GM23248 (cell line): Measurements from ENCODE around the gene WWOX. TPM values are rescaled to one million over a fixed set of nuclear protein-coding genes. Genes with fewer than 3 reads are reported as not detected.

Experiments used
- DNase-seq: peaks from one replicate; pipeline ENCODE4 v3.0.0-alpha.2; 2015
- H2AFZ ChIP-seq: fragments of 200-600 bp; sonication (generic); 2 replicates; pipeline ENCODE4 v1.6.1; 2016; ENCODE audit warnings: antibody characterized with exemption
- H3F3A ChIP-seq: fragments of 200-600 bp; sonication (generic); 2 replicates; pipeline ENCODE4 v1.6.1; 2016; ENCODE audit warnings: mild to moderate bottlenecking, antibody characterized with exemption, mixed run types; ENCODE audit not compliant: insufficient read depth
- H3K27ac ChIP-seq: fragments of 200-600 bp; sonication (generic); 2 replicates; pipeline ENCODE4 v1.5.1; 2016; ENCODE audit warnings: mild to moderate bottlenecking
- H3K27me3 ChIP-seq: fragments of 200-600 bp; sonication (generic); replicated peaks from 2 replicates; pipeline ENCODE4 v1.6.1; 2016; ENCODE audit warnings: mild to moderate bottlenecking; ENCODE audit not compliant: insufficient read depth
- H3K36me3 ChIP-seq: fragments of 200-600 bp; sonication (generic); 2 replicates; pipeline ENCODE4 v1.6.1; 2016; ENCODE audit warnings: low read depth, mild to moderate bottlenecking
- H3K4me1 ChIP-seq: fragments of 200-600 bp; sonication (generic); 2 replicates; pipeline ENCODE4 v1.6.1; 2016; ENCODE audit warnings: mild to moderate bottlenecking; ENCODE audit not compliant: insufficient read depth
- H3K4me2 ChIP-seq: fragments of 200-600 bp; sonication (generic); one replicate; pipeline ENCODE4 v1.6.1; 2016; ENCODE audit warnings: mild to moderate bottlenecking; ENCODE audit not compliant: unreplicated experiment
- H3K4me3 ChIP-seq: fragments of 200-600 bp; sonication (generic); 2 replicates; pipeline ENCODE4 v1.5.1; 2016; ENCODE audit warnings: mild to moderate bottlenecking
- H3K79me2 ChIP-seq: fragments of 200-600 bp; sonication (generic); 2 replicates; pipeline ENCODE4 v1.6.1; 2016; ENCODE audit warnings: mild to moderate bottlenecking; ENCODE audit not compliant: insufficient read depth
- H3K9ac ChIP-seq: fragments of 200-600 bp; sonication (generic); 2 replicates; pipeline ENCODE4 v1.6.1; 2016; ENCODE audit warnings: mild to moderate bottlenecking
- H3K9me2 ChIP-seq: fragments of 200-600 bp; sonication (generic); 2 replicates; pipeline ENCODE4 v1.6.1; 2016; ENCODE audit warnings: mixed run types, mild to moderate bottlenecking, moderate library complexity; ENCODE audit not compliant: insufficient read depth
- H3K9me3 ChIP-seq: fragments of 200-600 bp; sonication (generic); one replicate; pipeline ENCODE4 v1.6.1; 2017; ENCODE audit warnings: low read depth
- H4K20me1 ChIP-seq: fragments of 200-600 bp; sonication (generic); 2 replicates; pipeline ENCODE4 v1.6.0; 2016; ENCODE audit not compliant: insufficient read depth
- EZH2 ChIP-seq: fragments of 200-600 bp; sonication (generic); IDR thresholded peaks from 2 replicates; pipeline ENCODE4 v1.6.1; 2018; ENCODE audit warnings: antibody characterized with exemption, mild to moderate bottlenecking; ENCODE audit not compliant: insufficient read depth, poor library complexity, severe bottlenecking
- EZH2phosphoT487 ChIP-seq: fragments of 200-600 bp; sonication (generic); IDR thresholded peaks from 2 replicates; pipeline ENCODE4 v1.6.1; 2018; ENCODE audit warnings: antibody characterized with exemption, moderate library complexity, mild to moderate bottlenecking, low read depth; ENCODE audit not compliant: insufficient read depth
- WGBS, 2 experiments: methylation state at CpG; one replicate each; pipeline ENCODE4 v1.1.6; 2015 to 2017; ENCODE audit warnings: low lambda C conversion rate in 2 of 2, low coverage in 1 of 2; ENCODE audit errors: missing lambda C conversion rate in 2 of 2; 5-methylcytosine and 5-hydroxymethylcytosine counted together
- in situ Hi-C: fragments of 300-500 bp; cut with MboI; formaldehyde crosslinking; loops from 2 replicates; pipeline ENCODE4 v1.15.0; 2020
- polyA plus RNA-seq: library from polyadenylated mRNA; unstranded; fragments of >200 nt; fragmentation: Nextera tagmentation; extraction: Ambion mirVana; gene quantifications from 2 replicates; pipeline ENCODE4 v1.2.1, GENCODE V29; 2016
- total RNA-seq: library from RNA; depleted of rRNA; stranded (reverse); fragments of >200 nt; shearing (Covaris generic); gene quantifications from 2 replicates; pipeline ENCODE4 v1.2.3, GENCODE V29; 2014

The WWOX gene
- total and polyA plus RNA-seq, 2 experiments from 2014 or later: 4.5 to 6.6 TPM

- Histone ChIP-seq H3K79me2 (no peaks in the 10 kb centered on the region), H3K9ac (no peak overlapping the region), H4K20me1 (no peaks in the 10 kb centered on the region), H3K4me3 (no peak overlapping the region), H3K9me3 (no peaks in the 10 kb centered on the region), H3K4me2 (no peak overlapping the region), H3K9me2 (no peaks in the 10 kb centered on the region), H3K27me3 (no peaks in the 10 kb centered on the region), H3F3A (no peaks in the 10 kb centered on the region), H3K4me1 (peaks cover 5% of the 10 kb centered on the region; the same call in 1 of the 2 replicates), H3K36me3 (no peaks in the 10 kb centered on the region), H3K27ac (no peak overlapping the region), H2AFZ (no peak overlapping the region)
- no peak for TF ChIP-seq EZH2
- no peak for TF ChIP-seq EZH2phosphoT487
- in situ Hi-C loops: no loop called here
- WGBS, 2 experiments: 4 to 8% methylated on average over 1 of the region's 1 CpG
- peak; percentile 21 for DNase-seq
Measured at GRCh38 chr16:78142788-78143187, 43.3 kb downstream of the WWOX start.

GRCh38 chr16:78146807-78147206 lies 47.4 kb downstream of the WWOX start:
- H2AFZ ChIP-seq: no peak overlapping the region
- H3K27me3 ChIP-seq: no peaks in the 10 kb centered on the region
- TF ChIP-seq EZH2: no peak
- no peak for TF ChIP-seq EZH2phosphoT487
- H3K4me1 ChIP-seq: peaks cover 5% of the 10 kb centered on the region; the same call in 1 of the 2 replicates
- DNase-seq: no peak
- in situ Hi-C loops: no loop called here
- H3K4me3 ChIP-seq: no peak overlapping the region
- no peak overlapping the region for H3K4me2 ChIP-seq
- H3K9me3 ChIP-seq: no peaks in the 10 kb centered on the region
- H3K27ac ChIP-seq: no peak overlapping the region
- no peaks in the 10 kb centered on the region for H3K79me2 ChIP-seq
- WGBS, 2 experiments: 91 to 95% methylated on average over 5 of the region's 5 CpGs
- no peaks in the 10 kb centered on the region for H3F3A ChIP-seq
- H3K36me3 ChIP-seq: no peaks in the 10 kb centered on the region
- no peaks in the 10 kb centered on the region for H3K9me2 ChIP-seq
- no peaks in the 10 kb centered on the region for H4K20me1 ChIP-seq
- H3K9ac ChIP-seq: no peak overlapping the region

- H2AFZ ChIP-seq: no peak overlapping the region
- TF ChIP-seq EZH2phosphoT487: no peak
- no peaks in the 10 kb centered on the region for H3F3A ChIP-seq
- H3K27ac ChIP-seq: no peak overlapping the region
- H3K36me3 ChIP-seq: no peaks in the 10 kb centered on the region
- no peak overlapping the region for H3K9ac ChIP-seq
- no peaks in the 10 kb centered on the region for H3K9me3 ChIP-seq
- no peaks in the 10 kb centered on the region for H3K27me3 ChIP-seq
- H3K4me3 ChIP-seq: no peak overlapping the region
- H4K20me1 ChIP-seq: no peaks in the 10 kb centered on the region
- H3K9me2 ChIP-seq: no peaks in the 10 kb centered on the region
- no peak for DNase-seq
- no peaks in the 10 kb centered on the region for H3K79me2 ChIP-seq
- H3K4me2 ChIP-seq: no peak overlapping the region
- H3K4me1 ChIP-seq: peaks cover 1% of the 10 kb centered on the region; the same call in 1 of the 2 replicates
- whole genome bisulfite sequencing, 2 experiments: 69 to 76% methylated on average over 10 of the region's 10 CpGs
- in situ Hi-C loops: no loop called here
Measured at GRCh38 chr16:78147911-78148401, 48.5 kb downstream of the WWOX start.

GRCh38 chr16:78150233-78150632 lies 50.8 kb downstream of the WWOX start:
- Histone ChIP-seq H3K27ac (no peak overlapping the region), H3K4me2 (no peak overlapping the region), H3K36me3 (no peaks in the 10 kb centered on the region), H3K9ac (no peak overlapping the region), H4K20me1 (no peaks in the 10 kb centered on the region), H3K79me2 (no peaks in the 10 kb centered on the region), H3K4me1 (no peaks in the 10 kb centered on the region), H3K27me3 (no peaks in the 10 kb centered on the region), H3K9me3 (no peaks in the 10 kb centered on the region), H3K4me3 (no peak overlapping the region), H3F3A (no peaks in the 10 kb centered on the region), H3K9me2 (no peaks in the 10 kb centered on the region), H2AFZ (no peak overlapping the region)
- WGBS, 2 experiments: 64 to 77% methylated on average over 6 of the region's 6 CpGs
- in situ Hi-C loops: no loop called here
- DNase-seq: no peak
- TF ChIP-seq EZH2 (no peak), EZH2phosphoT487 (no peak)
